Activated T-cell treated with anti-CD3 and anti-CD28 coated beads for 1 hour (primary cell): Measurements from ENCODE around the gene CLSTN2.

Experiments
- DNase-seq: peaks from one replicate; pipeline ENCODE4 v3.0.0-alpha.2; 2020; ENCODE audit warnings: low read depth

Gene CLSTN2

GRCh38 chr3:140453750-140454149 is 518.8 kb downstream of the CLSTN2 start:
- DNase-seq: no peak

GRCh38 chr3:140455521-140456214 is 520.7 kb downstream of the CLSTN2 start:
- no peak for DNase-seq

DNA sequence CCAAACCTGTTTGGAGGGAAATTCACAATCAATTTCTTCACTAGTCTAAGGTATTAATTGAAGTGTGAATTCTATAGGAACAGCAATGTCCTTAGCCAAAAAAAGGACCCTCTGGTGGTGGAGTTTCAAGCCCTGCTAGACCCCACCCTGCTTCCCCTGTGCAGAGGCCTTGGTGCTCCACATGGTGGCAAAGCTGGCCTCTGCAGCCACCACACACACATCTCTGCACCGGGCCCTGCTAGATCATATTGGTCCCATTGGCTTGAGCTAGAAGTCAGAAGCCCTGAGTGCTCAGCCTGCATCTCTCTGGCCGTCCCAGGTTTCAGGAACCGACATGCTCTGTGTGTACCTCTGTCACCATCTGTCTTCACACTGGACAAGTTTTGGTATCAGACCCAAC is 522.0 kb downstream of the CLSTN2 start:
- DNase-seq: no peak

GRCh38 chr3:140459462-140459861 is 524.5 kb downstream of the CLSTN2 start:
- DNase-seq: no peak

- DNase-seq: no peak
Measured at GRCh38 chr3:140461250-140461649, 526.3 kb downstream of the CLSTN2 start.

GRCh38 chr3:140463355-140463754 is 528.4 kb downstream of the CLSTN2 start:
- no peak for DNase-seq

- DNase-seq: no peak
Measured at GRCh38 chr3:140465988-140466387, 531.0 kb downstream of the CLSTN2 start.

DNA sequence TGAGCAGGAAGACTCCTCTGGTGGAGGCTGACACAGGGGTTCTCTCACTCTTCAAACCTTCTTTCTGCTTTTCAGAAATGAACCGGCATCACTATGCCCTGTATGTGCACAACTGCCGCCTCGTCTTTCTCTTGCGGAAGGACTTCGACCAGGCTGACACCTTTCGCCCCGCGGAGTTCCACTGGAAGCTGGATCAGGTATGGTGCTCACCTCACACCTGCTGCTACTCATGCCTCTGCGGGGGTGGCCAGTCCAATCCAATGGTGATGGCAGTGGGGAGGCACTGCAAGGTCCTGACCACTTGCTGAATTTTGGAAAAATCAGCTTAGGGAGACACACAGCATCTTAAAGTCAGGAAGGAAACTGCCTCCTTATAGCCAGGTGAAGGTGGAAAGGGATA is 531.5 kb downstream of the CLSTN2 start:
- no peak for DNase-seq

GRCh38 chr3:140467104-140467577 is 532.2 kb downstream of the CLSTN2 start:
- no peak for DNase-seq

- no peak for DNase-seq
Measured at GRCh38 chr3:140467796-140468315, 532.9 kb downstream of the CLSTN2 start.

GRCh38 chr3:140468407-140468806 is 533.4 kb downstream of the CLSTN2 start:
- DNase-seq: no peak

DNA sequence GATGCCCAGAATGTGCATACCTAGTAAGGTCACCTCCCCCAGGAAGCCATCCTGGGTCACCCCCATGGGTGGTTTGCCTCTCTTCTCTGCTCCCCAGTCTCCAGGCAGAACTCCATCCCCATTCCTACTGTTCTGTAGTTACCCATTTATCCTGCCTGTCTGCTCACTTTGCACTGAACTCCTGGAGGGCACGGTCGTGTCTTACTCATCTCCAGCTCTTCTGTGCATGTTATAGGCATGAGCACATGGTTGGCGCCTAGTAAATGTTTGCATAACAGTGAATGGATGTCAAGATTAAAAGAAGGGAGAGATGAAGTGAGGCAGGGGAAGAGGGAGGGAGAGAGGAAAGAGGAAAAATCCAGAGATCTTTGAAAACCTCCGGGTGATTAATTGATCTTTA is 534.5 kb downstream of the CLSTN2 start:
- DNase-seq: no peak

DNA sequence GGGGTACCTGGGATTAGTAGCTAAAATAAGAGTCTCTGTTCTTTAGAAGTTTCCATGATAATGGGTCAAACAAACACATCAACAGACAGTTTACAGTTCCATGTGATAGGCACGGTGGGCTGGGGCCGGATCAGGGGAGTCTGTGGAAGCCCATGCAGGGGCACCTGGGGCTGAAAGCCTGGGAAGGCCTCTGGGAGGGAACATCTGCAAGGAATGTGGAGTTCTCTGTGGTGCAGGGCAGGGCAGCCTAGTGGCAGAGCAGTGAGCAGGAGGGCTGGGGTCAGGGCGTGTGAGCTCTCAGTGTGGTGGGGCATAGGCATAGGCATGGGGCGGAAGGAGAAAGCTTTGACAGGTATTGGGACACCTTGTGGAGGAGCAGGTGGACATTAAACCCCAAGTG is 535.2 kb downstream of the CLSTN2 start:
- no peak for DNase-seq

DNA sequence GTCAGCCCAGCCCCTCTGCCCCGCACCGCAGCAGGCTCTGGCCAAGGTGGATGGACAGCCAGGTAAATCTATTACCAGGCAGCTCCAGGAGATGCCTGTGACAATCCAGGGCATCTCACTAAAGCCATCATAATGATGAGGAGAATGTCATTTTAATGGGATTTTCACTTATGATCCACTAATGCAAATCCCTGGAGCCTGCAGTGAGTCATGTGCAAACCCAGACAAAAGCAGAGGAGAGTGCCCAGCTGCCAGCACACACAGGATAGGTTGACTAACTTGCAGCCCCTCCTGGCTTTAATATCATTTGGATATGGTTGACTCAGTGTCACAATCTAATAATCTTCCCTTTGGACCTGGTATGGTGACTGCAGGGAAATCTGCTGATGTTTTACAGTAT is 536.0 kb downstream of the CLSTN2 start:
- no peak for DNase-seq

- DNase-seq: no peak
Measured at GRCh38 chr3:140472306-140473020, 537.5 kb downstream of the CLSTN2 start.

DNA sequence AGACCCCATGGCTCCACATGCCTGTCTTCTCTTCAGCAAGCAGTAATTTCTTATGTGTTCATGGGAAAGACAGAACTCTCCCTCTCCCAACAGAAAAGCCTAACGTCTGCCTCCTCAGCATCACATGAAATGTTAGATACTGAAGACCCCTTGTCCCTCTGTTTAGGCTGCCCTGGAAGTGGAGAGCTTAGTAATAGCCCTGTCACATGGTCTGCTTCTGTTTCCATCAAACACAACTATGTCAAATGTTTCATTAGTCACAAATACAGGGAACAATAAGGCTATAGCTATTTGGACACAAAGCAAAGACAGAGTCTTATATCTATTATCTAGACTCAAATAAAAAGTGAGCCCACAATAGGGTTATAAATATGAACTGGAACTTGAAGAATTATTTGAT is 552.6 kb downstream of the CLSTN2 start:
- no peak for DNase-seq

DNA sequence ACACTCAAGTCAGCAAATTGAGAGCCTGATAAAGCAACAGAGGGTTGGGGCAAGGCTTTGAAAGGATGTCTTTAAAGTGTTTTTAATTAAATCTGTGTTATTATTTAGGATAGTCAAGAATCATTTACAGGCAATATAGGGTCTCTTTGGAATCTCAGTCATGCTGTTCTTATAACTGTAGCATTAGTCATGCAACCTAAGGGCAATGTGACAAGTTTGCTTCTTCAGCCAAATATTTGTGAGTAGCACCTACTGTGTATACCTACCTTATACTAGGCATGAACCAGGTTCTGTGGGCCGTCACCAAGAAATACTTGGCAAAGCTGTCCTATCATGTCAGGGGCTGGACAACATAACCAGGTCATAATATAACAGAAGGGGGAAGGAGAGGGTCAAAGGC is 558.3 kb downstream of the CLSTN2 start:
- DNase-seq: no peak

GRCh38 chr3:140494970-140495369 is 560.0 kb downstream of the CLSTN2 start:
- no peak for DNase-seq

GRCh38 chr3:140497331-140497730 is 562.3 kb downstream of the CLSTN2 start:
- no peak for DNase-seq

DNA sequence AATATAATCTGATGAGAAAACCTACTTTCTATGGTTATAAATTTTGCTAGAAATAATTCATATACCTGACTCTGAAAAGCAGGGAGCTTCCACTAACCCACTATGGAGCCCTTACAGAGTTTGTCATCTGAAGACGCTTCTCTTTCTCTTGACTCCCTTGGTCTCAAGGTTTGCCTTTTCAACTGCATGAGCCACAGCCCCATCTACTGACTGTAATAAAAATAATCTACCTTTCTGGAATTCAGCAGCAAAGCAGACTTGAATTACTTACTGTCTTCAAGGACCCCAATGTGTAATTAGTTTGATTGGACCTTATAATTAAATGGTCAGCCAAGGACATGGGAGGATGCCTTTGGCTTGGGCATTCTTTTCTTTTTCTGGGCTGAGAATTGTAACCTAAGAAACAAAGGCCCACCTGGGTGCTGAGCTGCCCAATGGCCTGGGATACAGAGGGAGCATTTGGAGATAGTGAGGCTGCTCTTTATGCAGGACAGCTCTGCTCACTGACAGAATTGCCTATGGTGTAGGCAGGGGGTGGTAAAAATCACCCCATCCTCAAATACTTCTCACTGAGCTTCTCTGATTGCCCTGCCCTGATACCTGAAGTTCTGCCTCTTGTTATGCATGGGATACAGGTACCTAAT is 564.3 kb downstream of the CLSTN2 start:
- DNase-seq: no peak

GRCh38 chr3:140500473-140500872 is 565.5 kb downstream of the CLSTN2 start:
- DNase-seq: no peak

DNA sequence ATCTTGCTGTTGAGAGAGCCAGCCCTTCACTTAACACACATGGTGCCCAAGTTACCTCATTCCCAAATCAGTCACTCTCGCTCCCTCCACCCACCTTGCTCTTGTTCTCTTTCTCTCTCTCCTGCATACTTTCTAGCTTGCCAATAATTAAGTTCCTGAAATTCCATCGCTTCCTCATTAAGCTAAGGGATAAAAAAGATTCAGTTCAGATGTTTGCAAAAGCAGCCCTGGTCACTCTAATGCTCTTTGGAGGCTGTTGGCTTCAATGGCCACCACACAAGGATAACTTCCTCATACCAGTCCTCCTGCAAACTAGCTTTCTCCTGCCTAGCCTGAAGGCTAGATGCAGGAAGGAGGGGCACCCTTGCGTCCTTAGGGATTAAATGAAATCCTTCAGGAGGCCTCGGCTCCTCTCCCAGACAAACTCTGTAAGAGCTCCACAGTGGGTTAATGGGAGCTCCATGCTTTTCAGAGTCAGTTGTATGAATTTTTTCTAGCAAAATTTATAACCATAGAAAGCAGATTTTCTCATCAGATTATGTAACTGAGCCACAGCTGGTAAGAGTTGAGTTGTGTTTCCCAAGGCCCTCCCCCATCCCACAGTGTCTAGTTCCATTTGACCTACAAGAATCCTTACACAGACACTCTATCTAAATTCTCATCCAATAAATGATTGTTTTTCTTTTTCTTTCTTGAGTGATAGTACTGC is 566.2 kb downstream of the CLSTN2 start:
- no peak for DNase-seq
